ENCODE data around the gene EBNA1BP2. TPM values are rescaled to one million over a fixed set of nuclear protein-coding genes. Genes with fewer than 3 reads are reported as not detected.

Gene EBNA1BP2
- total RNA-seq, 1 donor from 2014 or later = 81.6 TPM

DNA sequence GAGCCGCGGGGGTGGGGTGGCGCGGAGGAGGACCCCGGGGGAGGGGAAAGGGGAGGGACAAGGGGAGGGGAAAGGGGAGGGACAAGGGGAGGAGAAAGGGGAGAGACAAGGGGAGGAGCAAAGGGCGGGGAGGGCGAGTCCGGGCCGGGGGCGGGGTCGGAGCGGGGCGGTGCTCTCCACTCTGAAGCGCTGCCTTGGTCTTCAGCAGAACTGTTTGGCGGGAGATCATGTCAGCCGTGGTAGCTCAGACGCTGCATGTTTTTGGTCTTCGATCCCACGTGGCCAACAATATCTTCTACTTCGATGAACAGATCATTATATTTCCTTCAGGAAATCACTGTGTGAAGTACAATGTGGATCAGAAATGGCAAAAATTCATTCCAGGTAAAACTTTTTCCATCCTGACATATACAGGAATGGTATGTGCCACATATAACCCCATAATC lies 460 bp upstream of the EBNA1BP2 start:
- H3K9ac ChIP-seq (ENCODE audit: low read length) = peak overlapping the region; percentile 86
- FAIRE-seq = no peak

GRCh38 chr1:43171312-43171875 lies 696 bp downstream of the EBNA1BP2 start:
- Histone ChIP-seq H3K27ac (ENCODE audit: low read depth, low read length) (peak overlapping the region; percentile 69), H2AFZ (ENCODE audit: low read depth, low read length) (peak overlapping the region; percentile 92), H3K36me3 (ENCODE audit: insufficient read depth, low read length) (peaks cover 36% of the 10 kb centered on the region), H3K4me2 (ENCODE audit: low read length) (peak overlapping the region; percentile 97), H3K9ac (ENCODE audit: low read length) (peak overlapping the region; percentile 86), H4K20me1 (ENCODE audit: insufficient read depth, low read length) (peaks cover 24% of the 10 kb centered on the region), H3K27me3 (ENCODE audit: insufficient read depth, low read length) (peaks cover 3% of the 10 kb centered on the region), H3K79me2 (ENCODE audit: insufficient read depth, low read length) (peaks cover 34% of the 10 kb centered on the region), H3K4me3 (ENCODE audit: insufficient read depth, low read depth, low read length) (peak overlapping the region; percentile 97), H3K4me1 (ENCODE audit: insufficient read depth, low read length) (peaks cover 11% of the 10 kb centered on the region), H3K9me3 (ENCODE audit: insufficient read depth, low read depth, low read length) (no peaks in the 10 kb centered on the region)
- TF ChIP-seq EZH2 (IDR thresholded peaks at IDR 0.05; ENCODE audit: insufficient read depth, low read length) (no peak), CTCF (IDR thresholded peaks at IDR 0.05; ENCODE audit: insufficient read depth, low read depth, low read length) (no peak)
- no peak for FAIRE-seq
- Mint-ChIP-seq H3K27me3 (ENCODE audit: low read depth, unreplicated experiment) (peaks cover under 1% of the 10 kb centered on the region), H3K36me3 (ENCODE audit: low read depth, unreplicated experiment) (peaks cover 19% of the 10 kb centered on the region), H3K27ac (ENCODE audit: unreplicated experiment) (peak overlapping the region; percentile 87), H3K9me3 (ENCODE audit: unreplicated experiment) (no peaks in the 10 kb centered on the region), H3K4me1 (ENCODE audit: low read depth, unreplicated experiment) (peaks cover 9% of the 10 kb centered on the region), H3K4me3 (ENCODE audit: unreplicated experiment) (peak overlapping the region; percentile 93)
- DNase-seq (ENCODE audit: low read depth) = no peak

More for the DNA sequence above, 460 bp upstream of the EBNA1BP2 start:
- peaks cover 24% of the 10 kb centered on the region for H4K20me1 ChIP-seq (ENCODE audit: insufficient read depth, low read length)
- H3K9me3 Mint-ChIP-seq (ENCODE audit: unreplicated experiment) = no peaks in the 10 kb centered on the region
- H3K4me1 ChIP-seq (ENCODE audit: insufficient read depth, low read length) = peaks cover 11% of the 10 kb centered on the region
- no peaks in the 10 kb centered on the region for H3K9me3 ChIP-seq (ENCODE audit: insufficient read depth, low read depth, low read length)
- DNase-seq (ENCODE audit: low read depth) = peak; percentile 70
- peak overlapping the region; percentile 92 for H2AFZ ChIP-seq (ENCODE audit: low read depth, low read length)
- TF ChIP-seq EZH2 (IDR thresholded peaks at IDR 0.05; ENCODE audit: insufficient read depth, low read length) = no peak
- TF ChIP-seq CTCF (IDR thresholded peaks at IDR 0.05; ENCODE audit: insufficient read depth, low read depth, low read length) = no peak
- H3K4me3 Mint-ChIP-seq (ENCODE audit: unreplicated experiment) = peak overlapping the region; percentile 93
- H3K27me3 ChIP-seq (ENCODE audit: insufficient read depth, low read length) = peaks cover 15% of the 10 kb centered on the region
- H3K27me3 Mint-ChIP-seq (ENCODE audit: low read depth, unreplicated experiment) = peaks cover 10% of the 10 kb centered on the region
- H3K4me2 ChIP-seq (ENCODE audit: low read length) = peak overlapping the region; percentile 97
- no peak overlapping the region for H3K27ac Mint-ChIP-seq (ENCODE audit: unreplicated experiment)
- peaks cover 26% of the 10 kb centered on the region for H3K36me3 ChIP-seq (ENCODE audit: insufficient read depth, low read length)
- peaks cover 34% of the 10 kb centered on the region for H3K79me2 ChIP-seq (ENCODE audit: insufficient read depth, low read length)
- H3K27ac ChIP-seq (ENCODE audit: low read depth, low read length) = peak overlapping the region; percentile 69
- H3K4me1 Mint-ChIP-seq (ENCODE audit: low read depth, unreplicated experiment) = peaks cover 9% of the 10 kb centered on the region
- H3K36me3 Mint-ChIP-seq (ENCODE audit: low read depth, unreplicated experiment) = peaks cover 16% of the 10 kb centered on the region
- peak overlapping the region; percentile 97 for H3K4me3 ChIP-seq (ENCODE audit: insufficient read depth, low read depth, low read length)

- H3K4me1 ChIP-seq (ENCODE audit: insufficient read depth, low read length) = peaks cover 4% of the 10 kb centered on the region
- peaks cover 29% of the 10 kb centered on the region for H4K20me1 ChIP-seq (ENCODE audit: insufficient read depth, low read length)
- no peak overlapping the region for H3K27ac Mint-ChIP-seq (ENCODE audit: unreplicated experiment)
- H3K36me3 Mint-ChIP-seq (ENCODE audit: low read depth, unreplicated experiment) = peaks cover 19% of the 10 kb centered on the region
- H3K9me3 ChIP-seq (ENCODE audit: insufficient read depth, low read depth, low read length) = no peaks in the 10 kb centered on the region
- no peak overlapping the region for H3K4me2 ChIP-seq (ENCODE audit: low read length)
- H3K9ac ChIP-seq (ENCODE audit: low read length) = no peak overlapping the region
- H3K4me3 ChIP-seq (ENCODE audit: insufficient read depth, low read depth, low read length) = no peak overlapping the region
- no peak overlapping the region for H3K4me3 Mint-ChIP-seq (ENCODE audit: unreplicated experiment)
- H3K27me3 Mint-ChIP-seq (ENCODE audit: low read depth, unreplicated experiment) = no peaks in the 10 kb centered on the region
- H3K79me2 ChIP-seq (ENCODE audit: insufficient read depth, low read length) = peaks cover 20% of the 10 kb centered on the region
- FAIRE-seq (no peak), DNase-seq (ENCODE audit: low read depth) (no peak)
- H3K36me3 ChIP-seq (ENCODE audit: insufficient read depth, low read length) = peaks cover 64% of the 10 kb centered on the region
- H3K9me3 Mint-ChIP-seq (ENCODE audit: unreplicated experiment) = no peaks in the 10 kb centered on the region
- peaks cover 2% of the 10 kb centered on the region for H3K4me1 Mint-ChIP-seq (ENCODE audit: low read depth, unreplicated experiment)
- no peak overlapping the region for H2AFZ ChIP-seq (ENCODE audit: low read depth, low read length)
- TF ChIP-seq CTCF (IDR thresholded peaks at IDR 0.05; ENCODE audit: insufficient read depth, low read depth, low read length) = no peak
- TF ChIP-seq EZH2 (IDR thresholded peaks at IDR 0.05; ENCODE audit: insufficient read depth, low read length) = no peak
- no peak overlapping the region for H3K27ac ChIP-seq (ENCODE audit: low read depth, low read length)
- H3K27me3 ChIP-seq (ENCODE audit: insufficient read depth, low read length) = no peaks in the 10 kb centered on the region
These were observed 6.3 kb downstream of the EBNA1BP2 start for GRCh38 chr1:43165765-43166164.
